Measurements from ENCODE around the gene FKBP6.
"Not testable (repeated sequence)": the region's sequence is repeated elsewhere in the genome, so short reads cannot be mapped to it uniquely, and the experiment has no call there.

- not testable (repeated sequence) for TF ChIP-seq POLR2AphosphoS5, CTCF (IDR thresholded peaks at IDR 0.05)
These were observed 23.2 kb upstream of the FKBP6 start for GRCh38 chr7:73304612-73305387.
